Measurements from ENCODE around the gene MATN1. TPM values are rescaled to one million over a fixed set of nuclear protein-coding genes. Genes with fewer than 3 reads are reported as not detected.
A peak's percentile ranks its signal among the peaks of the same experiment; 100 is the strongest.

Gene MATN1
- total RNA-seq, 4 donors from 2014 or later = 0.98 TPM; not detected in 3

DNA sequence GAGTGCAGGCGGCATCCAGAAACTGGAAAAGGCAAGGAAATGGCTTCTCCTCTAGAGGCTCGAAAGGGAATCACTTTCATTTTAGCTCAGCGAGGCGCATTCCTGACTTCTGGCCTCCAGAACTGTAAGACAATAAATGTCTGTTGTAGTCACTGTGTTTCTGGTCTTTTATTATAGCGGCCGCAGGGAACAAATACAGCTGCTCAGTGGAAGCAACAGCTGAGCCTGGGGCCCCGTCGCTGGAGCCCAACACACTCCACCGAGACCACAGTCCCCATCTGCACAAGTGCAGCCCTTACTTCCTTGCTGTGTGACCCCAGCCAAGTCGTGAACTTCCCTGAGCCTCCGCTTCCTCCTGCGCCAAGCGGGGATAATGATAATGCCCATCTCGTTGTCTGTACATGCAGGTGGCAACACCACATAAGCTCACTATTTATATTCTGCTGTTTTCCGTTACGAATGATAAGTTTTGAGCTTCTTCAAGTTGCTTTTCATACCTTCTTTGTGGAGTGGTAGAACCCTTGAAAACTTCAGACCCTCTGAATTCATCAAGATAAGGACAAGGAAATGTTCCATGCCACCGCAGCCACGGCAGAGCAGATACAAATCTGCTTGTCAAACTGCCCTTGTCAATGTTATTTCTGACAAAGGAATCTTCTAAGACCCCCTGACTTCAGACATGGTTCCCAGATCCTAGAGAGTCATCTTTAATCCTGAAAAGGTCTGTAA lies 37.4 kb upstream of the MATN1 start:
- no peaks in the 10 kb centered on the region for H3K36me3 ChIP-seq
- peaks cover 10% of the 10 kb centered on the region for H3K4me1 ChIP-seq
- WGBS = 77% methylated on average over 18 of the region's 18 CpGs
- no peaks in the 10 kb centered on the region for H3K27me3 ChIP-seq
- DNase-seq (ENCODE audit: low spot score in 2 of 2) = no peak
- H3K27ac ChIP-seq = no peak overlapping the region
- TF ChIP-seq POLR2A (IDR thresholded peaks at IDR 0.05) (no peak), POLR2AphosphoS5 (IDR thresholded peaks at IDR 0.05) (no peak), EP300 (IDR thresholded peaks at IDR 0.05) (no peak), CTCF (IDR thresholded peaks at IDR 0.05) (no peak)
- H3K9me3 ChIP-seq = no peaks in the 10 kb centered on the region
- no peak overlapping the region for H3K4me3 ChIP-seq

DNA sequence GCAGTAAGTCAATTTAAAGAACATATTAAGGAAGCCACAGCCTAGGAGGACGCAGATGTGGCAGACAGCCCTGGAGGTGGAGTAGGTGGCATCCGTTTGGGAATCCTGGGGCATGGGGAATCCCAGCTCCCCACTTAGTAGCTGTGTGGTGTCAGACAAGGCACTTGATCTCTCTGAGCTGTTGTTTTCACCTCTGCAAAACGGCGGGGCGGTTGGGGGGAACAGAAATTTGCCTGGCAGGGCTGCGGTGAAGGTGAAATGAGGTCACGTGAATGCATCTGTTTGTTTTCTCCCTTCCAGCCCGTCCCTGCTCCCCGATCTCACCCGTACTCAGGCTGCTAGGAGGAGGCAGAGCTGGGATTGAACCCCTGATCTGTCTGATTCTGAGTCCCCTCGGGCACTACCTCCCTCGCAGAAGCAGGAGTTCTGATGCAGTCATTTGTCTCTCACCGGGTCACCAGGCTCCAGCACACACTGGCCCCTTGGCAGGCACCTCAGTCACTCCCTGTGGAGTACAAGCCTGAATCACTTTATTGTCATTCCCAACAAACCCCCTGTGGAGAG lies 36.4 kb upstream of the MATN1 start:
- no peak for DNase-seq (ENCODE audit: low spot score in 2 of 2)
- Histone ChIP-seq H3K9me3 (no peaks in the 10 kb centered on the region), H3K4me3 (no peak overlapping the region), H3K36me3 (no peaks in the 10 kb centered on the region), H3K27ac (no peak overlapping the region), H3K27me3 (no peaks in the 10 kb centered on the region), H3K4me1 (peaks cover 10% of the 10 kb centered on the region)
- TF ChIP-seq POLR2A (IDR thresholded peaks at IDR 0.05) (no peak), EP300 (IDR thresholded peaks at IDR 0.05) (no peak), POLR2AphosphoS5 (IDR thresholded peaks at IDR 0.05) (no peak), CTCF (IDR thresholded peaks at IDR 0.05) (no peak)
- WGBS = 79% methylated on average over 12 of the region's 13 CpGs

DNA sequence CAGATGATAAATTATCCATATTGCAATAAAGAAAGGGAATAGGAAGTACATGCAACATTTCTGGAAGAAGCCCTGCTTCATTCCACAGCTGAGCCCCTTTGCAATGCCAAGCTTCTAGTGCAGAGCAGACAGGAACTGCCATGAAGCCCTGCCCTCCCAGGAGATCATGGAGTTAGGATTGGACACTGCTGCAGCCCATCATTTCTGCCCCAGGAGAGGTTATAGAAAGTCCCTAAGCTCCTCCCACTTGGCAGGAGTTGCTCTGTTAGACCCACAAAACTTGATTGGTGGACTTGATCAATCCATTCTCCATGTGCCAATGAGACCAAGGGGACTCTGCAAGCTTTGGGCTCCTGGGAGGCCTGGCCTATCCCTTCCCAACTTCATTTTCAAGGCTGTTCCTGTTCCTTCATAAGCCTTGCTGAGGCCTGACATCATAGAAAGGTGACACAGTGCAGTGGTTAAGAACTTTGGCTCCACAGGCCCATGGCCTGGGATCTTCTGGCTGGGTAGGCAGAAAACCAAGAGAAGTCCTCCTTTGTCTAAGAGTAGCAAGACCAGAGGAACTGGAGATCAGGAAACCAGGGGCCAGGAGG lies 35.5 kb upstream of the MATN1 start:
- H3K27ac ChIP-seq = no peak overlapping the region
- no peak for DNase-seq (ENCODE audit: low spot score in 2 of 2)
- no peak for TF ChIP-seq CTCF (IDR thresholded peaks at IDR 0.05)
- TF ChIP-seq EP300 (IDR thresholded peaks at IDR 0.05) = no peak
- TF ChIP-seq POLR2A (IDR thresholded peaks at IDR 0.05) = no peak
- TF ChIP-seq POLR2AphosphoS5 (IDR thresholded peaks at IDR 0.05) = no peak

GRCh38 chr1:30758121-30758688 lies 34.8 kb upstream of the MATN1 start:
- no peak for TF ChIP-seq POLR2AphosphoS5 (IDR thresholded peaks at IDR 0.05)
- no peak for TF ChIP-seq CTCF (IDR thresholded peaks at IDR 0.05)
- TF ChIP-seq EP300 (IDR thresholded peaks at IDR 0.05) = no peak
- TF ChIP-seq POLR2A (IDR thresholded peaks at IDR 0.05) = no peak
- peak overlapping the region; percentile 79 for H3K27ac ChIP-seq
- H3K36me3 ChIP-seq = no peaks in the 10 kb centered on the region
- peaks cover 10% of the 10 kb centered on the region for H3K4me1 ChIP-seq
- H3K27me3 ChIP-seq = no peaks in the 10 kb centered on the region
- WGBS = 80% methylated on average over 7 of the region's 7 CpGs
- peak overlapping the region; percentile 41 for H3K4me3 ChIP-seq
- no peak for DNase-seq (ENCODE audit: low spot score in 2 of 2)
- H3K9me3 ChIP-seq = no peaks in the 10 kb centered on the region

More for the DNA sequence above, 35.5 kb upstream of the MATN1 start:
- peaks cover 10% of the 10 kb centered on the region for H3K4me1 ChIP-seq
- H3K9me3 ChIP-seq = no peaks in the 10 kb centered on the region
- H3K4me3 ChIP-seq = no peak overlapping the region
- H3K36me3 ChIP-seq = no peaks in the 10 kb centered on the region
- no peaks in the 10 kb centered on the region for H3K27me3 ChIP-seq

Data from suprapubic skin (tissue), 4 donors.